Measurements from ENCODE around the gene ZNF683. TPM values are rescaled to one million over a fixed set of nuclear protein-coding genes. Genes with fewer than 3 reads are reported as not detected.

ZNF683 gene
- total RNA-seq, 2 donors from 2014 or later = not detected

DNA sequence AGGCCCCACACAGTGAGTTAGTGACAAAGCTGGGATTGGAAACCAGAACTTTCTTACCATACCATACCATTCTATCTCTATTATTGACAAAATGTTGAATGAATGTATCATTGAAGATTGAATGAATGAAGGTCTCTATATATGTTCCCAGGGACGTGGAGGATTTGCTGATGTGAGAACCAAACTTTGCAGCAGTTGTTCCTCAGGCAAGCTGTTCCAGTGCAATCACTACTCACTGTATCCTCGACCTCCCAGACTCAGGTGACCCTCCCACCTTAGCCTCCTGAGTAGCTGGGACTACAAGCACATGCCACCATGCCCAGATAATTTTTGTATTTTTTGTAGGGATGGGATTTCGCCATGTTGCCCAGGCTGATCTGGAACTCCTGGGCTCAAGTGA, 26.5 kb upstream of the ZNF683 start:
- no peaks in the 10 kb centered on the region for H3K4me1 ChIP-seq
- no peaks in the 10 kb centered on the region for H3K36me3 ChIP-seq (replicated peaks in 1 of 2; ENCODE audit: insufficient read depth in 1 of 2, low read depth in 2 of 2)
- WGBS, 2 donors = 63 to 84% methylated on average over 3 of the region's 3 CpGs
- DNase-seq (no peak), ATAC-seq (no peak)
- no peak overlapping the region for H3K27ac ChIP-seq
- TF ChIP-seq POLR2A (IDR thresholded peaks at IDR 0.05) = no peak
- TF ChIP-seq, protein P1, sequence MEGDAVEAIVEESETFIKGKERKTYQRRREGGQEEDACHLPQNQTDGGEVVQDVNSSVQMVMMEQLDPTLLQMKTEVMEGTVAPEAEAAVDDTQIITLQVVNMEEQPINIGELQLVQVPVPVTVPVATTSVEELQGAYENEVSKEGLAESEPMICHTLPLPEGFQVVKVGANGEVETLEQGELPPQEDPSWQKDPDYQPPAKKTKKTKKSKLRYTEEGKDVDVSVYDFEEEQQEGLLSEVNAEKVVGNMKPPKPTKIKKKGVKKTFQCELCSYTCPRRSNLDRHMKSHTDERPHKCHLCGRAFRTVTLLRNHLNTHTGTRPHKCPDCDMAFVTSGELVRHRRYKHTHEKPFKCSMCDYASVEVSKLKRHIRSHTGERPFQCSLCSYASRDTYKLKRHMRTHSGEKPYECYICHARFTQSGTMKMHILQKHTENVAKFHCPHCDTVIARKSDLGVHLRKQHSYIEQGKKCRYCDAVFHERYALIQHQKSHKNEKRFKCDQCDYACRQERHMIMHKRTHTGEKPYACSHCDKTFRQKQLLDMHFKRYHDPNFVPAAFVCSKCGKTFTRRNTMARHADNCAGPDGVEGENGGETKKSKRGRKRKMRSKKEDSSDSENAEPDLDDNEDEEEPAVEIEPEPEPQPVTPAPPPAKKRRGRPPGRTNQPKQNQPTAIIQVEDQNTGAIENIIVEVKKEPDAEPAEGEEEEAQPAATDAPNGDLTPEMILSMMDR (IDR thresholded peaks at IDR 0.05) = no peak
- no peaks in the 10 kb centered on the region for H3K9me3 ChIP-seq
- intact Hi-C loops (cut with DNase I) = no loop called here
- H3K27me3 ChIP-seq = no peaks in the 10 kb centered on the region
- no peak overlapping the region for H3K4me3 ChIP-seq

DNA sequence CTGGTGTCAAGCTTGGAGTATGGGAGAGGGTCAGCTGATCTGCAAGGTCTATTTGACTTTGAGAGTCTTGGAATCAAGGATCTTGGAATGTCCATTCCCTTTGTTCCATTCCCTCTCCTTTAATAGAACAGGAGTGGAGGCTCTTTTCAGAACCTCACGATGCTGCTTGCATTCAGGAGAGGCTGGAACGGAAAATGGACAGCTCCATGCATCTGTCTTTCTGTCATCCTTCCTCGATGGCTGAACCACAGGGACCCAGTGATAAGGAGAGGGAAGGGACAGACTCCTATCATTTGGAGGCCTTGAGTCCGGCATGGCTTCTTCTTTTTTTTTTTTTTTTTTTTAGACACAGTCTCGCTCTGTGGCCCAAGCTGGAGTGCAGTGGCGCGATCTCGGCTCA, 23.2 kb upstream of the ZNF683 start:
- Histone ChIP-seq H3K4me1 (no peaks in the 10 kb centered on the region), H3K4me3 (no peak overlapping the region), H3K27me3 (no peaks in the 10 kb centered on the region), H3K27ac (no peak overlapping the region), H3K9me3 (no peaks in the 10 kb centered on the region), H3K36me3 (replicated peaks in 1 of 2; ENCODE audit: insufficient read depth in 1 of 2, low read depth in 2 of 2) (no peaks in the 10 kb centered on the region)
- ATAC-seq = no peak
- WGBS, 2 donors = 75 to 84% methylated on average over 8 of the region's 8 CpGs
- intact Hi-C loops (cut with DNase I) = no loop called here
- DNase-seq = no peak
- TF ChIP-seq, protein P1 (IDR thresholded peaks at IDR 0.05) = no peak
- TF ChIP-seq POLR2A (IDR thresholded peaks at IDR 0.05) = no peak

DNA sequence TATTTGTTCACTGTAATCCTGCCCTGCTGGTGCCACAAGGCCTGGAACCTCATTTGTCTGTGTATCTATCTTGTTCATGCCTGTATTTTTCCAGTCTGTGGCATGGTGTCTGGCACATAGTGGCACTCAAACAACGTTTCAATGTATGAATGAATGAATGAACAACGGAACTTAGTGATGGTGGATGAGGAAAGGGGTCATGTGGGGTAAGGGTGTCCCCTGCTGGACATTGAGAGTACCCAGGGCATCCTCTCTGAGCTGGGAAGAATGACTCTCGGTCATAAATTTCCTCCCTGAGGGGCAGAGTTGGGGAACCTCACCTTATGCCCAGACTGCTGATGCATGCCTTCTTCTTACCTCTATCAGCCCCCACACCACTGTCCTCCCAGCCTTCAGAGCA, 18.9 kb upstream of the ZNF683 start:
- TF ChIP-seq POLR2A (IDR thresholded peaks at IDR 0.05) = no peak
- TF ChIP-seq, protein P1 (IDR thresholded peaks at IDR 0.05) = peak in 1 of 7 experiments; percentile 13
- Histone ChIP-seq H3K27me3 (no peaks in the 10 kb centered on the region), H3K4me1 (no peaks in the 10 kb centered on the region), H3K4me3 (no peak overlapping the region), H3K9me3 (no peaks in the 10 kb centered on the region), H3K36me3 (replicated peaks in 1 of 2; ENCODE audit: insufficient read depth in 1 of 2, low read depth in 2 of 2) (no peaks in the 10 kb centered on the region), H3K27ac (no peak overlapping the region)
- 8 to 13% methylated on average over 3 of the region's 3 CpGs for WGBS, 2 donors
- no peak for DNase-seq
- no peak for ATAC-seq
- intact Hi-C loops (cut with DNase I) = no loop called here

DNA sequence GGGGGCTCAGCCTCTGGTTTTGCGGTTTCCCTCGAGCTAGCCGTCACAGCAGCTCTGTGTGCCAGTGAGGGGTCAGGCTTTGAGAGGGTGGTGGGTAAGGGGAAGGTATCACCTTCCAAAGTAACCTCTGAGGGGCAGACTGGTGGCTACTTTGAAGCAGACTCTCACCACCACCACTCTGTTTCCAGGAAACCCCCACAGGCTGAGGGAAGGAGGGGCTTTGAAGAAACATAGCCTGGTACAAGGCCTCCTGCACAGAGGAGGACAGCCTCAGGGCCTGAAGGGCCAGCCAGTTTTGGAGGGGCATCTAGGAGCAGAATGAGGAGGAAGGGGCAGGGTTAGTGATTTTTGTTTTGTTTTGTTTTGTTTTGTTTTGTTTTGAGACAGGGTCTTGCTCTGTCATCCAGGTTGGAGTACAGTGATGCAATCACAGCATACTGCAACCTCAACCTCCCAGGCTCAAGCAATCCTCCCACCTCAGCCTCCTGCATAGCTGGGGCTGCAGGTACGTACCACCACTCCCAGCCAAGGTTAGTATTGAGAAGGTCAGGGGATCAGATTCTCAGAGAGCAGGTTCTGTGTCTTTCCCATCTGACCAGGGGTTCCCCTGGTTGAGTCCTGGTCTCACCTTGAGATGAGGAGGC, 17.2 kb upstream of the ZNF683 start:
- no peak overlapping the region for H3K27ac ChIP-seq
- no peaks in the 10 kb centered on the region for H3K36me3 ChIP-seq (replicated peaks in 1 of 2; ENCODE audit: insufficient read depth in 1 of 2, low read depth in 2 of 2)
- H3K9me3 ChIP-seq = no peaks in the 10 kb centered on the region
- WGBS, 2 donors = 64 to 85% methylated on average over 3 to 4 of the region's 4 CpGs
- DNase-seq (no peak), ATAC-seq (no peak)
- TF ChIP-seq, protein P1 (IDR thresholded peaks at IDR 0.05) = no peak
- TF ChIP-seq POLR2A (IDR thresholded peaks at IDR 0.05) = no peak
- intact Hi-C loops (cut with DNase I) = no loop called here
- no peaks in the 10 kb centered on the region for H3K27me3 ChIP-seq
- H3K4me1 ChIP-seq = no peaks in the 10 kb centered on the region
- H3K4me3 ChIP-seq = no peak overlapping the region

DNA sequence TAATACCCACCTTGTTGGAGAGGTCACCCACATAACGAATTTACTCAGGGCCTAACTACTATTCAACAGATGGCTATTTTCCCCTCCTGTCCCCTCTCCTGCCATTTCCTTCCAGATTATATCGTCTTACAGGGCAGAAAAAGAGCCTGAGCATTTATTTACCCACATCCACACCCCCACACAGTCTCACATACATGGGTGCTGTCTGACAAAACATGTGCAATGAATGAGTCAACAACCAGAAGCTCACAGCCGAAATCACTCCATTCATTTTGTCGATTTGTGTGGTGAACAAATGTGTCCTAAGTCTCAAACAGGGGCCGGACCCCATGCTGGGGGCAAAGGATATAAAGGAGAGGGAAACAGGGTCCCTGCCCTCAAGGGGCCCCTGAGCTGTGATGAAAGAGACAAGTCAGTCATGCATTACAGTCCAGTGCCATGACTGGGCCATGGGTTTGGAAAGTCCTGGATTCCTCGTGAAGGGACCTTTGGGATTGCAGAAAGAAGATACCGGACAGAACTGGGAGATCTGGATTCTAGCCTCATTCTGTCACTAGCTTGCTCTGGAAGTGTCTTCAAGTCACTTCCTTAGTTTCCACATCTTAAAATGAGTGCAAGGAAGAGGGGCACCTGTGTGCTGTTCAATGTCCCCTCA, 16.4 kb upstream of the ZNF683 start:
- DNase-seq (no peak), ATAC-seq (no peak)
- H3K4me3 ChIP-seq = no peak overlapping the region
- H3K4me1 ChIP-seq = no peaks in the 10 kb centered on the region
- no peak overlapping the region for H3K27ac ChIP-seq
- no peaks in the 10 kb centered on the region for H3K9me3 ChIP-seq
- H3K36me3 ChIP-seq (replicated peaks in 1 of 2; ENCODE audit: insufficient read depth in 1 of 2, low read depth in 2 of 2) = no peaks in the 10 kb centered on the region
- intact Hi-C loops (cut with DNase I) = no loop called here
- H3K27me3 ChIP-seq = no peaks in the 10 kb centered on the region
- TF ChIP-seq POLR2A (IDR thresholded peaks at IDR 0.05) = no peak
- TF ChIP-seq, protein P1 (IDR thresholded peaks at IDR 0.05) = no peak
- 60 to 72% methylated on average over 7 of the region's 7 CpGs for whole genome bisulfite sequencing, 2 donors

All from body of pancreas (tissue), 4 donors.